Neural crest cell (in vitro differentiated cells): ENCODE results near the gene HIRA. TPM values are rescaled to one million over a fixed set of nuclear protein-coding genes. Genes with fewer than 3 reads are reported as not detected.

ENCODE experiments used
- DNase-seq: peaks from one replicate; pipeline ENCODE4 v3.0.0; 2021; ENCODE audit warnings: low read depth, mixed read lengths, low spot score
- H3K27ac Mint-ChIP-seq: one replicate; pipeline ENCODE4 v1.8.0; 2021; ENCODE audit warnings: mild to moderate bottlenecking, mixed read lengths; ENCODE audit not compliant: unreplicated experiment
- H3K27me3 Mint-ChIP-seq: 2 replicates; pipeline ENCODE4 v1.8.0; 2021; ENCODE audit warnings: low read depth, mild to moderate bottlenecking, mixed read lengths
- H3K36me3 Mint-ChIP-seq: 2 replicates; pipeline ENCODE4 v1.8.0; 2021; ENCODE audit warnings: low read depth, mild to moderate bottlenecking, mixed read lengths
- H3K4me1 Mint-ChIP-seq: 2 replicates; pipeline ENCODE4 v1.8.0; 2021; ENCODE audit warnings: mixed read lengths
- H3K4me3 Mint-ChIP-seq: one replicate; pipeline ENCODE4 v1.8.0; 2021; ENCODE audit warnings: mild to moderate bottlenecking, mixed read lengths
- H3K9me3 Mint-ChIP-seq: 2 replicates; pipeline ENCODE4 v1.8.0; 2021; ENCODE audit warnings: mixed read lengths
- CTCF ChIP-seq: fragments of 200-600 bp; sonication (generic); conservative IDR thresholded peaks from 2 replicates; pipeline ENCODE4 v1.5.0; 2021; ENCODE audit warnings: antibody characterized with exemption, mild to moderate bottlenecking
- total RNA-seq: library from RNA; stranded (reverse); gene quantifications from 2 replicates; pipeline ENCODE4 v1.2.1, GENCODE V29; 2021

HIRA gene
- total RNA-seq, 1 donor from 2014 or later, result 57.1 TPM

GRCh38 chr22:19450363-19451175 lies 19.0 kb upstream of the HIRA start:
- no peak for TF ChIP-seq CTCF
- H3K4me1 Mint-ChIP-seq, result peaks cover 25% of the 10 kb centered on the region
- no peaks in the 10 kb centered on the region for H3K9me3 Mint-ChIP-seq
- no peaks in the 10 kb centered on the region for H3K27me3 Mint-ChIP-seq
- peaks cover 12% of the 10 kb centered on the region for H3K36me3 Mint-ChIP-seq
- no peak for DNase-seq
- no peak overlapping the region for H3K27ac Mint-ChIP-seq
- peak overlapping the region; percentile 18 for H3K4me3 Mint-ChIP-seq

- TF ChIP-seq CTCF, result no peak
- Mint-ChIP-seq H3K27me3 (no peaks in the 10 kb centered on the region), H3K4me1 (peaks cover 35% of the 10 kb centered on the region), H3K4me3 (peak overlapping the region; percentile 35), H3K9me3 (no peaks in the 10 kb centered on the region), H3K36me3 (peaks cover 10% of the 10 kb centered on the region), H3K27ac (no peak overlapping the region)
- DNase-seq, result no peak
Measured at GRCh38 chr22:19449422-19449767, 17.9 kb upstream of the HIRA start.

- H3K4me3 Mint-ChIP-seq, result peak overlapping the region; percentile 93
- H3K27me3 Mint-ChIP-seq, result no peaks in the 10 kb centered on the region
- H3K27ac Mint-ChIP-seq, result no peak overlapping the region
- H3K4me1 Mint-ChIP-seq, result peaks cover 37% of the 10 kb centered on the region
- DNase-seq, result no peak
- no peak for TF ChIP-seq CTCF
- peaks cover 9% of the 10 kb centered on the region for H3K36me3 Mint-ChIP-seq
- H3K9me3 Mint-ChIP-seq, result no peaks in the 10 kb centered on the region
Measured at GRCh38 chr22:19448739-19449421, 17.3 kb upstream of the HIRA start.

- peaks cover 11% of the 10 kb centered on the region for H3K36me3 Mint-ChIP-seq
- peak overlapping the region; percentile 96 for H3K27ac Mint-ChIP-seq
- no peak for DNase-seq
- no peak for TF ChIP-seq CTCF
- H3K9me3 Mint-ChIP-seq, result no peaks in the 10 kb centered on the region
- H3K4me1 Mint-ChIP-seq, result peaks cover 37% of the 10 kb centered on the region
- H3K4me3 Mint-ChIP-seq, result peak overlapping the region; percentile 93
- no peaks in the 10 kb centered on the region for H3K27me3 Mint-ChIP-seq
Measured at GRCh38 chr22:19448076-19448607, 16.6 kb upstream of the HIRA start.

DNA sequence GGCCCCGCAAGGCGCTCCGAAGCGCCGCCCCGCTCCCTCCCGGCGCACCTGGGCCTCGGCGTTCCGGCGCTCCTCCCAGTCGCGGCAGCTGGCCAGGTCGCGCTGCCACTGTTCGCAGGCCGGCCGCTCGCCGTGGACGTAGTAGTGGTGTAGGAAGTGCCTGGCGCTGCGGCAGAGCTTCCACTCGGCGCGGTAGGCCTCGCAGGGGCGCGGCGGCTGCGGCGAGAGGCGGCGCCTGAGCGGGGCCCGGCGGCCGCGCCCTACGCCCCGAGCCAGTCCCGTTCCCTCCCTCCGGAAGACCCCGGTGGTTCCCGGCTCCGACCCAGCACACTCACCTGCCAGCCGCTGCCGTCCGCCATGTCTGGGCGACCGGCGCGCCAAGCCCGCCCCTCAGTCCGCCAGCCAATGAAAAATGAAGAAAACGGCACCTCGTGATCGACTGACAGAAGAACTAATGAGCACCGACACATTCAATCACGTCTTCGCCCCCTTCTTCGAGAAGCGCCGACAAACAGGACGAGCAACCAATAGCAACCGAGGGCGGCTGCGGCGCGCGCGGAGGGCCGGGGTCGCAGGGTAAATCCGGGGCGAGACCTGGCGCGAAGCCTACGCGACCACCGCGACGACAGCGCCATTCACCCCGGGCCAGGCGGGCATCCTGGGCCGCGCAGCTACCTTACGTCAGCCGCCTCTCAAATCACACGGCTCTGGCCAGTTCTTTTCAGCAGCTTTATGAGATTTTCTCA lies 16.0 kb upstream of the HIRA start, which contains the start of gene C22orf39:
TSS of gene C22orf39 (minus strand) at position 382 of the 746 bp plus-strand sequence. CDS start at position 359, 23 bp downstream.
- peak within 1 kb of the TSS; percentile 96 for H3K27ac Mint-ChIP-seq
- peak; percentile 81 for DNase-seq
- no peaks in the 10 kb centered on the region for H3K9me3 Mint-ChIP-seq
- H3K27me3 Mint-ChIP-seq, result no peaks in the 10 kb centered on the region
- no peak for TF ChIP-seq CTCF
- H3K4me3 Mint-ChIP-seq, result peak within 1 kb of the TSS; percentile 93
- H3K36me3 Mint-ChIP-seq, result peaks cover 9% of the 10 kb centered on the region
- peaks cover 37% of the 10 kb centered on the region for H3K4me1 Mint-ChIP-seq
